ENCODE results near the gene TGFB2. TPM values are rescaled to one million over a fixed set of nuclear protein-coding genes. Genes with fewer than 3 reads are reported as not detected.

TGFB2 gene
- total RNA-seq (2022) (32.2 and 37.6 TPM in 2 replicates), Bru-seq, nascent RNA (percentile 89 among the genes with signal in this experiment), BruChase-seq, experiment 1, labeled RNA remaining after a 6-hour chase (percentile 84 among the genes with signal in this experiment), BruChase-seq, experiment 2, labeled RNA remaining after a 2-hour chase (percentile 82 among the genes with signal in this experiment)
- long read RNA-seq, full-length matches to known transcripts: 11 of 14 reads
- long read RNA-seq, partial matches to known transcripts: 1 of 14 reads
- long read RNA-seq, other reads (novel, unspliced or antisense): 2 of 14 reads

DNA sequence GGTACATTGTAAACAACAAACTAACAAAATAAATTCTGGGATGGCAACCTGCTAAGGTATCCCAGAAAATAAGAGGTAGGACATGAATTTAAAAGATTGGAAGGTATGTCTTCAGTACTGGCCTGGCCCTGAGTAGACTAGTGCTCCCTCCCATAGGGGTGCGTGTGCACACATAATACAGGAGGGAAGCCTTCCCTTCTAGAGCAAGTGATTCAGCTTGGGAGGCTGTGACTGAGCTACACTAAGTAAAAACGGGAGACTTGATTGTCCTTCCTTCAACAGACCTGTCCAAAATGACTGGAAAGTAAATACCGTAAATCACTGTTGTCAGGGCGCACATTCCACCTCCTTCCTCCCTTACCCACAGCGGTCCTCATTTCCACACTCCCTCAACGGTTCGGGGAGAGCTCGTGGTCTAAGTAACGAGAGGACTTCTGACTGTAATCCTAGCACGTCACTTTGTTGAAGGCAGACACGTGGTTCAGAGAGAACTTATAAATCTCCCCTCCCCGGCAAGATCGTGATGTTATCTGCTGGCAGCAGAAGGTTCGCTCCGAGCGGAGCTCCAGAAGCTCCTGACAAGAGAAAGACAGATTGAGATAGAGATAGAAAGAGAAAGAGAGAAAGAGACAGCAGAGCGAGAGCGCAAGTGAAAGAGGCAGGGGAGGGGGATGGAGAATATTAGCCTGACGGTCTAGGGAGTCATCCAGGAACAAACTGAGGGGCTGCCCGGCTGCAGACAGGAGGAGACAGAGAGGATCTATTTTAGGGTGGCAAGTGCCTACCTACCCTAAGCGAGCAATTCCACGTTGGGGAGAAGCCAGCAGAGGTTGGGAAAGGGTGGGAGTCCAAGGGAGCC lies at the start of gene TGFB2:
Gene TGFB2, plus strand, starts transcription at position 523 of the 859 bp plus-strand sequence. CDS start 1,366 bp downstream, outside the sequence.
- no peak within 1 kb of the TSS for H3K4me3 Mint-ChIP-seq (ENCODE audit: low read depth, unreplicated experiment)
- CTCF ChIA-PET: interaction anchor here (0.6 to 2.9 kb wide), 18 partner anchors 15 to 843 kb away, joined by 3 to 18 read pairs (median 4); no protein-coding TSS in a partner anchor
- TF ChIP-seq CTCF (IDR thresholded peaks at IDR 0.05; ENCODE audit: unreplicated experiment): no peak
- intact Hi-C loops (cut with micrococcal nuclease; ENCODE audit: unreplicated experiment): loop anchor here (2.0 to 10.0 kb wide), 7 partner anchors 142 to 602 kb away; no protein-coding TSS in a partner anchor
- peaks cover 13% of the 10 kb centered on the region for H3K4me1 Mint-ChIP-seq (ENCODE audit: low read depth, unreplicated experiment)
- H3K27me3 Mint-ChIP-seq (ENCODE audit: unreplicated experiment): no peaks in the 10 kb centered on the region
- H3K9me3 Mint-ChIP-seq (ENCODE audit: low read depth, unreplicated experiment): no peaks in the 10 kb centered on the region
- DNase-seq: peak; percentile 75
- no peak within 1 kb of the TSS for H3K27ac Mint-ChIP-seq (ENCODE audit: unreplicated experiment)
- BruUV-seq (replicated peaks): TSS peak; percentile 83
- peaks cover 3% of the 10 kb centered on the region for H3K36me3 Mint-ChIP-seq (ENCODE audit: insufficient read depth, unreplicated experiment)

GRCh38 chr1:218296162-218296561 lies 49.0 kb upstream of the TGFB2 start:
- Mint-ChIP-seq H3K9me3 (ENCODE audit: low read depth, unreplicated experiment) (no peaks in the 10 kb centered on the region), H3K27me3 (ENCODE audit: unreplicated experiment) (no peaks in the 10 kb centered on the region), H3K4me1 (ENCODE audit: low read depth, unreplicated experiment) (peaks cover 27% of the 10 kb centered on the region), H3K4me3 (ENCODE audit: low read depth, unreplicated experiment) (no peak overlapping the region), H3K27ac (ENCODE audit: unreplicated experiment) (no peak overlapping the region), H3K36me3 (ENCODE audit: insufficient read depth, unreplicated experiment) (no peaks in the 10 kb centered on the region)
- intact Hi-C loops (cut with micrococcal nuclease; ENCODE audit: unreplicated experiment): no loop called here
- CTCF ChIA-PET: interaction anchor here (0.7 to 1.3 kb wide), 2 partner anchors 11 to 638 kb away, joined by 3 to 4 read pairs; partner anchors contain the start of gene RRP15
- TF ChIP-seq CTCF (IDR thresholded peaks at IDR 0.05; ENCODE audit: unreplicated experiment): no peak
- no TSS peak for BruUV-seq (replicated peaks)
- no peak for DNase-seq

GRCh38 chr1:218297461-218297860 lies 47.7 kb upstream of the TGFB2 start:
- no TSS peak for BruUV-seq (replicated peaks)

More at GRCh38 chr1:218297461-218297860, 47.7 kb upstream of the TGFB2 start:
- CTCF ChIA-PET: no interaction called here
- no peak overlapping the region for H3K4me3 Mint-ChIP-seq (ENCODE audit: low read depth, unreplicated experiment)
- H3K9me3 Mint-ChIP-seq (ENCODE audit: low read depth, unreplicated experiment): no peaks in the 10 kb centered on the region
- no peaks in the 10 kb centered on the region for H3K27me3 Mint-ChIP-seq (ENCODE audit: unreplicated experiment)
- DNase-seq: no peak
- H3K27ac Mint-ChIP-seq (ENCODE audit: unreplicated experiment): peak overlapping the region; percentile 63
- H3K36me3 Mint-ChIP-seq (ENCODE audit: insufficient read depth, unreplicated experiment): no peaks in the 10 kb centered on the region
- H3K4me1 Mint-ChIP-seq (ENCODE audit: low read depth, unreplicated experiment): peaks cover 35% of the 10 kb centered on the region
- intact Hi-C loops (cut with micrococcal nuclease; ENCODE audit: unreplicated experiment): no loop called here
- TF ChIP-seq CTCF (IDR thresholded peaks at IDR 0.05; ENCODE audit: unreplicated experiment): no peak
